Measurements from ENCODE around the gene MYO7B.

The MYO7B gene

DNA sequence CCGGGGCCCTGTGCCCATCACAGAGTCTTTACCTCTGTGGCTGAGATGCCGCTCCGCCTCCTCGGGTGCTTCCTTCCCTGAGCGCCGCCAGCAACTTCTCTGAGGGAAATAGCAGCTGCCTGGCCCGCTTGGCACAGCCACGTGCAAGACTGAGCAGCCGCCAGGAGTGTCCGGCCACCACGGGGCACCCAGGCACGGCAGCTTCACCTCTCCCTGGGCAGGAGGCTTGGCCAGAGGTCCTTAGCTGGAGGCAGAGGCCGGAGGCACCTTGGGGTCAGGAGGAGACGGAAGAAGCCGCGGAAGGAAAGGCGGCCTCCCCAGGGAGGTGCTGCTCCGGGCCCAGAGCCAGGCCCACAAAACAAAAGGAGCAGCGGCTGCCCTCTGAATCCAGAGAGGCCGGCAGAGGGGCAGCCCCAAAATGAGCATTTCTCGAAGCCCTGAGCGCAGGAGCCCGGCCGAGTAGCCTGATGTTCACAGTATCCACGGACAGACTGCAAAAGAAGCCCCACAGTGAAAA lies 145.9 kb downstream of the MYO7B start:
- no peak overlapping the region for H3K4me2 ChIP-seq (ENCODE audit: insufficient read depth, low read length)
- TF ChIP-seq EZH2 (IDR thresholded peaks at IDR 0.05; ENCODE audit: borderline replicate concordance, low read depth, low read length, severe bottlenecking) = no peak
- TF ChIP-seq, protein P1, sequence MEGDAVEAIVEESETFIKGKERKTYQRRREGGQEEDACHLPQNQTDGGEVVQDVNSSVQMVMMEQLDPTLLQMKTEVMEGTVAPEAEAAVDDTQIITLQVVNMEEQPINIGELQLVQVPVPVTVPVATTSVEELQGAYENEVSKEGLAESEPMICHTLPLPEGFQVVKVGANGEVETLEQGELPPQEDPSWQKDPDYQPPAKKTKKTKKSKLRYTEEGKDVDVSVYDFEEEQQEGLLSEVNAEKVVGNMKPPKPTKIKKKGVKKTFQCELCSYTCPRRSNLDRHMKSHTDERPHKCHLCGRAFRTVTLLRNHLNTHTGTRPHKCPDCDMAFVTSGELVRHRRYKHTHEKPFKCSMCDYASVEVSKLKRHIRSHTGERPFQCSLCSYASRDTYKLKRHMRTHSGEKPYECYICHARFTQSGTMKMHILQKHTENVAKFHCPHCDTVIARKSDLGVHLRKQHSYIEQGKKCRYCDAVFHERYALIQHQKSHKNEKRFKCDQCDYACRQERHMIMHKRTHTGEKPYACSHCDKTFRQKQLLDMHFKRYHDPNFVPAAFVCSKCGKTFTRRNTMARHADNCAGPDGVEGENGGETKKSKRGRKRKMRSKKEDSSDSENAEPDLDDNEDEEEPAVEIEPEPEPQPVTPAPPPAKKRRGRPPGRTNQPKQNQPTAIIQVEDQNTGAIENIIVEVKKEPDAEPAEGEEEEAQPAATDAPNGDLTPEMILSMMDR (IDR thresholded peaks at IDR 0.05; ENCODE audit: borderline replicate concordance, extremely low read depth, low read length, poor library complexity, severe bottlenecking) = no peak
- H3K36me3 ChIP-seq (ENCODE audit: insufficient read depth, low read length) = no peaks in the 10 kb centered on the region
- no peak for DNase-seq
- H3K4me1 ChIP-seq (ENCODE audit: insufficient read depth, low read length) = no peaks in the 10 kb centered on the region
- H3K9me3 ChIP-seq (ENCODE audit: insufficient read depth, low read length, severe bottlenecking) = no peaks in the 10 kb centered on the region
- H3K79me2 ChIP-seq (ENCODE audit: insufficient read depth, low read length) = no peaks in the 10 kb centered on the region
- peak; percentile 27; the same call in 1 of the 3 replicates for ATAC-seq (ENCODE audit: insufficient read depth, low read depth)
- no peak overlapping the region for H3K4me3 ChIP-seq (ENCODE audit: low read depth in 1 of 2, low read length in 2 of 2)
- no peaks in the 10 kb centered on the region for H4K20me1 ChIP-seq (ENCODE audit: insufficient read depth, low read length)
- no peaks in the 10 kb centered on the region for H3K27me3 ChIP-seq (ENCODE audit: insufficient read depth, low read length, poor library complexity)
- no peak overlapping the region for H3K9ac ChIP-seq (ENCODE audit: low read depth, low read length)
- no peak overlapping the region for H3K27ac ChIP-seq (ENCODE audit: low read length)
- H2AFZ ChIP-seq (ENCODE audit: low read depth, low read length) = no peak overlapping the region

DNA sequence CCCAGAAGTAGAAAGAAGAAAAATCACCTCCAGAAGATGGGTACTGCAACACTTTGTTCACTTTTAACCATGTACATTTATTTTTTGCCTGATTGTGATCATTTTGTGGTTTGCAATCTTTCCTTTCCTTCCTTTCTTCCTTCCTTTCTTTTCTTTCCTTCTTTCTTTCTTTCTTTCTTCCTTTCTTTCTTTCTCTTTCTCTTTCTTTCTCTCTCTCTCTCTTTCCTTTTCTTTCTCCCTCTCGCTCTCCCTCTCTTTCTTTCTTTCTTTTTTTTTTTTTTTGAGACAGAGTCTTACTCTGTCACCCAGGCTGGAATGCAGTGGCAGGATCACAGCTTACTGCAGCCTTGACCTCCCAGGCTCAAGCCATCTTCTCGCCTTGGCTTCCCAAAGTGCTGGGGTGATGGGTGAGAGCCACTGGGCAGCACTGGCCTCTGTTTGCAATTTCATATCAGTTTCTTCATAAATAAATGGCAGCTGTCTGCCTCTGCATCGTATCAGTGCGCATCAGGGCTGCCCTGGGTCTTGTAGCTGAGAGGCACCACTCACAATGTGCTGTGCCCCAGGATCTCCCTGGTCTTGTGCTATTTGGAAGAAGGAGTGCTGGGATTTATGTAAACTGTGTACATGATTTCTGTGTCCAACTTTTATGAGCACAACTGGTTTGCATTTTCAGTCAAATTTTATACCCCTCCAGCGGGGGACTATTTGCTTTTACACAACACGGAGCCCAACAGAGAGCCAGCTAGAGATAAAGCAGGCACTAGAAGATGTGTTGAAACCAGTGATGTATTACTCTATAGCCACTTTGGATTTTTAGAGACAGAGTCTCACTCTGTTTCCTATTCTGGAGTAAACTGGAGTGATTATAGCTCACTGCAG lies 146.7 kb downstream of the MYO7B start:
- DNase-seq (no peak), ATAC-seq (ENCODE audit: insufficient read depth, low read depth) (no peak)
- Histone ChIP-seq H3K79me2 (ENCODE audit: insufficient read depth, low read length) (no peaks in the 10 kb centered on the region), H3K4me1 (ENCODE audit: insufficient read depth, low read length) (no peaks in the 10 kb centered on the region), H3K4me2 (ENCODE audit: insufficient read depth, low read length) (no peak overlapping the region), H3K27me3 (ENCODE audit: insufficient read depth, low read length, poor library complexity) (no peaks in the 10 kb centered on the region), H3K9me3 (ENCODE audit: insufficient read depth, low read length, severe bottlenecking) (no peaks in the 10 kb centered on the region), H3K4me3 (ENCODE audit: low read depth in 1 of 2, low read length in 2 of 2) (no peak overlapping the region), H3K36me3 (ENCODE audit: insufficient read depth, low read length) (no peaks in the 10 kb centered on the region), H3K27ac (ENCODE audit: low read length) (no peak overlapping the region), H3K9ac (ENCODE audit: low read depth, low read length) (no peak overlapping the region), H4K20me1 (ENCODE audit: insufficient read depth, low read length) (no peaks in the 10 kb centered on the region), H2AFZ (ENCODE audit: low read depth, low read length) (no peak overlapping the region)
- TF ChIP-seq, protein P1 (IDR thresholded peaks at IDR 0.05; ENCODE audit: borderline replicate concordance, extremely low read depth, low read length, poor library complexity, severe bottlenecking) = no peak
- TF ChIP-seq EZH2 (IDR thresholded peaks at IDR 0.05; ENCODE audit: borderline replicate concordance, low read depth, low read length, severe bottlenecking) = no peak

DNA sequence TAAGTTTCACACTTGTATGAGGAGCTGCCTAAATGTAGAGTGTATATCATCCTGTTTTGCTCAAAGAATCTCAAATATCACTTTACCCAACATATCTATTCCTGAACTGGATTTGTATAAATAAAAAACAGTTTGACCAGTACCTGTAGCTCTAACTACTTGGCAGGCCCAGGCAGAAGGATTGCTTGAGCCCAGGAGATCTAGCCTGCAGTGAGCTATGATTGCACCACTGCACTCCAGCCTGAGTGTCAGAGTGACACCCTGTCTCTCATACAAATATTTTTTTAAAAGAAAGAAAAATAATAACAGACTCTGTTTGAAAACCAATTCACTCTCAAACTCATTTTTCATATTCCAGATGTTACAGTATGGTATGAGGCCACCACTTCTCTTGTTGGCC lies 147.6 kb downstream of the MYO7B start:
- no peak overlapping the region for H3K9ac ChIP-seq (ENCODE audit: low read depth, low read length)
- no peak overlapping the region for H3K4me2 ChIP-seq (ENCODE audit: insufficient read depth, low read length)
- H3K36me3 ChIP-seq (ENCODE audit: insufficient read depth, low read length) = no peaks in the 10 kb centered on the region
- no peaks in the 10 kb centered on the region for H4K20me1 ChIP-seq (ENCODE audit: insufficient read depth, low read length)
- peaks cover 2% of the 10 kb centered on the region for H3K9me3 ChIP-seq (ENCODE audit: insufficient read depth, low read length, severe bottlenecking)
- H3K27me3 ChIP-seq (ENCODE audit: insufficient read depth, low read length, poor library complexity) = no peaks in the 10 kb centered on the region
- no peak for TF ChIP-seq EZH2 (IDR thresholded peaks at IDR 0.05; ENCODE audit: borderline replicate concordance, low read depth, low read length, severe bottlenecking)
- TF ChIP-seq, protein P1 (IDR thresholded peaks at IDR 0.05; ENCODE audit: borderline replicate concordance, extremely low read depth, low read length, poor library complexity, severe bottlenecking) = no peak
- H3K79me2 ChIP-seq (ENCODE audit: insufficient read depth, low read length) = no peaks in the 10 kb centered on the region
- no peak overlapping the region for H2AFZ ChIP-seq (ENCODE audit: low read depth, low read length)
- no peaks in the 10 kb centered on the region for H3K4me1 ChIP-seq (ENCODE audit: insufficient read depth, low read length)
- ATAC-seq (ENCODE audit: insufficient read depth, low read depth) (no peak), DNase-seq (no peak)
- no peak overlapping the region for H3K27ac ChIP-seq (ENCODE audit: low read length)
- H3K4me3 ChIP-seq (ENCODE audit: low read depth in 1 of 2, low read length in 2 of 2) = no peak overlapping the region
